ENCODE measurements around the gene DCAF15.

The DCAF15 gene

DNA sequence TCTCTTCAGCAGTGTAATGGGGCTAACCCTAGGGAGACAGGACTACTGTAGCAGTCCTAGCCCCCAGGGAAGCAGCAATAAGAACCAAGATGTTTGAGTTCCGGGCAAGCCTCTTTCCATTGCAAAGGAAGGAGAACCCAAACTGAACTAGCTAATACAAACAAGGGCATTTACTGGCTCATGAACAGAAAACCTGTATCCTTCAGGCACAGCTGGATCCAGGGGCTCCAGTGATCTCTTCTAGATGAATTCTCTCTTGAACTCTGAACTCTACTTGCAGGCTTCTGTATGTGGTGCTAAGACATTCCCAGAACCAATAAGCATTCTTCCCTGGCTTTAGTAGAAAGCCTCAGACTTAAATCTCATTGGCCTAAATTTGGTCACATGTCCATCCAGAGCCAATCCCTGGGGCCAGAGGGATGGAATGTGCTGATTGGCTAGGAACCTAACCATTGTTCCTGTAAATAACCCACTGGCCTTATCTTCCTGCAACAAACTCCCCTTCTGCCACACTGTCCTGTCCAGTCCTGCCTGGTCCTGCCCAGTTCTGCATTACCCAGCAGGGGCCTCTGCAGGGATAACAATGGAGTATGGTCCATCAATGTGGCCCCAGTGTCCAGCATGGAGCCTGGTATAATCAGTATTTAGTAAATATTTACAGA lies 10.2 kb upstream of the DCAF15 start:
- ATAC-seq = no peak
- H3K27me3 Mint-ChIP-seq = peaks cover 9% of the 10 kb centered on the region
- H3K36me3 Mint-ChIP-seq = no peaks in the 10 kb centered on the region
- no peaks in the 10 kb centered on the region for H3K4me1 Mint-ChIP-seq
- no peak overlapping the region for H3K27ac Mint-ChIP-seq
- H3K4me3 Mint-ChIP-seq = no peak overlapping the region
- H3K9me3 Mint-ChIP-seq = no peaks in the 10 kb centered on the region

DNA sequence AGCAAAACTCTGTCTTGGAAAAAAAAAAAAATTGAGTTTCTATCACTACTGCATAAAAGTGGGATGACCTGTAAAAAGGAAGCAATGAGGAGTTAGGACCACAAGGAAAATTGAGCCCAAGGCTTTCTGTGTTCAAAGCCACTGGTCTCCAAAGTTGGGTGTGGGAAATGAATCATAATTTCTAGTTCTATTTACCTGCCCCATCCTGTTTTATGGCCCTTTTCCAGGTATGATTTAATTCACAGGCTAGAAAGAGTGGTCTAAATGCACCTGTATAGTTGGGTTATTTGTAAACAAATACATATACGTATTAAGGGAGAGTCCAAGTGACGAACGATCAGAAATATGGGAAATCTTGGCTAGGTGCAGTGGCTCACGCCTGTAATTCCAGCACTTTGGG lies 5.9 kb upstream of the DCAF15 start:
- Mint-ChIP-seq H3K27ac (no peak overlapping the region), H3K36me3 (no peaks in the 10 kb centered on the region), H3K4me3 (no peak overlapping the region), H3K9me3 (no peaks in the 10 kb centered on the region), H3K27me3 (no peaks in the 10 kb centered on the region), H3K4me1 (peaks cover under 1% of the 10 kb centered on the region)
- ATAC-seq = no peak

DNA sequence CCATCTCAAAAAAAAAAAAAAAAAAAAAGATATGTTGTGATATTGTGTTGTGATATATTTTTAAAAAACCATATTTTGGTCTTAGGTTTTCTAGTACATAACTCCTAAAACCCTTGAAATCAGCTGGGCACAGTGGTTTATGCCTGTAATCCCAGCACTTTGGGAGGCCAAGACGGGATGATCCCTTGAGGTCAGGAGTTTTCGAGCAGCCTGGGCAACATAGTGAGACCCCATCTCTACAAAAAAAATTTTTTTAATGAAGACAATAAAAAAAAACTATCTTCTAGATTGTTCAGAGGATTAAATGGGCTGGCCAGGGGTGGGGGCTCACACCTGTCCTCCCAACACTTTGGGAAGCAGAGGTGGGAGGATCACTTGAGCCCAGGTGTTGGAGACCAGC lies 1.3 kb upstream of the DCAF15 start:
- H3K27me3 Mint-ChIP-seq = no peaks in the 10 kb centered on the region
- ATAC-seq = no peak
- no peak overlapping the region for H3K4me3 Mint-ChIP-seq
- no peak overlapping the region for H3K27ac Mint-ChIP-seq
- peaks cover 23% of the 10 kb centered on the region for H3K4me1 Mint-ChIP-seq
- H3K36me3 Mint-ChIP-seq = no peaks in the 10 kb centered on the region
- H3K9me3 Mint-ChIP-seq = no peaks in the 10 kb centered on the region

DNA sequence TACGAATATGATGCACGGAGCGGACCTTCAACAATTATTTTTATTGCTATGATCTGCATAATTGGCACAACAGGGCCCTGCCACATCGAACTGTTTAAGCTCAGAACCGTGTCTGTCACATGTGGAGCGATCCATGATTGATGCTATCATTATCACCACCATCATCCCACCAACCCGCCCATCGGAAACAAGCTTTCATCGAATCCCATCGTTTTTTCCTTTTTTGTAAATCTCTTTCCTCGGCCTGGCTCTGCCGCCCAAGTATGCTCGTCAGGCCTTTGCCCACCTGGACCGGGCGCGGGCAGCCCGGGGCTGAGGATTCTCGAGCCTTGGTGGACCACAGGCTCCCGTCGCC lies 533 bp upstream of the DCAF15 start:
- peaks cover 6% of the 10 kb centered on the region for H3K36me3 Mint-ChIP-seq
- peak overlapping the region; percentile 95 for H3K27ac Mint-ChIP-seq
- peak; percentile 1 for ATAC-seq
- H3K4me3 Mint-ChIP-seq = peak overlapping the region; percentile 99
- no peaks in the 10 kb centered on the region for H3K9me3 Mint-ChIP-seq
- H3K27me3 Mint-ChIP-seq = no peaks in the 10 kb centered on the region
- peaks cover 23% of the 10 kb centered on the region for H3K4me1 Mint-ChIP-seq

DNA sequence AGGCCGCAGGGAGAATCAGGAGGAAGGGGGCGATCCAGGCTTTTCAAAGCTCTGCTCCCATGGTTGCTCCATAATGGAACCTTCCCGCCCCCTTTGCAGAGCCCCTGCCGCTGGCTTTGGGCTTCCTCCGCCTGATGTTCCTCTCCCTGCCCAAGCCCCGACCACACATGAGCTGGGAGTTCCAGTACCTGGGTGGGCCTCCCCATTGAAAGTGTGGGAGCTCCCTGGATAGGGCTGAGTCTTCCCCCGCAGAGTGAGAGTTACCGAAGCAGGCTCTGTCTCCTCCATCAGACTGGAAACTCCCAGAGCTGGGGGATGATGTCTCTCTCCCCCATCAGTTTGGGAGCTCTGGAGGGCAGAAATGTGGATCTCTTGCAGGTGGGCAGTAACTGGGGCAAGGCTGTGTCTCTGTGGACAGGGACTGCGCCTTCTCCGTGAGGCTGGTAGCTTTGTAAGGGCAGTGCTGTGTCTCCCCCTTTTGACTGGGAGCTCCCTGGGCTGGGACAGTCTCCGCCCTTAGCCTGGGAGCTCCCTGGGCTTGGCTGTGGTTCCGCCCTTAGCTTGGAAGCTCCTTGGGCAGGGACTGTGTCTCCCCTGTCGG lies 722 bp downstream of the DCAF15 start:
- Mint-ChIP-seq H3K9me3 (no peaks in the 10 kb centered on the region), H3K27me3 (no peaks in the 10 kb centered on the region), H3K4me1 (peaks cover 23% of the 10 kb centered on the region), H3K27ac (peak overlapping the region; percentile 95), H3K36me3 (peaks cover 12% of the 10 kb centered on the region), H3K4me3 (peak overlapping the region; percentile 99)
- ATAC-seq = no peak

DNA sequence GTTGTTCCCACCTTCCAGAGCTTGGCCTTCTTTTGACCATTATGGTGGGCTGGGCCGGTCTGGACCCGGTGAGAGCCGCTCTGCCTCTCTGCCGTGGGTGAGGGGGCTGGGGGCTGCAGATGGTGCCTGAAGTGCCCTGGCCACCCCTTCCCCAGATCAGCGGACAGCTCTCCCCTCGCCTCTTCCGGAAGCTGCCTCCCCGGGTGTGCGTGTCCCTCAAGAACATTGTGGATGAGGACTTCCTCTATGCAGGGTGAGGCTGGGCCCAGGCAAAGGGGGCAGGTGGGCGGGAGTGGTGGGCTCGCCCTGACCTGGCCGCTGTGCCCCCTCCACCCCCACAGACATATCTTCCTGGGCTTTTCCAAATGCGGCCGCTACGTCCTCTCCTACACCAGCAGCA lies 1.9 kb downstream of the DCAF15 start:
- Mint-ChIP-seq H3K9me3 (no peaks in the 10 kb centered on the region), H3K36me3 (peaks cover 16% of the 10 kb centered on the region), H3K27ac (no peak overlapping the region)

DNA sequence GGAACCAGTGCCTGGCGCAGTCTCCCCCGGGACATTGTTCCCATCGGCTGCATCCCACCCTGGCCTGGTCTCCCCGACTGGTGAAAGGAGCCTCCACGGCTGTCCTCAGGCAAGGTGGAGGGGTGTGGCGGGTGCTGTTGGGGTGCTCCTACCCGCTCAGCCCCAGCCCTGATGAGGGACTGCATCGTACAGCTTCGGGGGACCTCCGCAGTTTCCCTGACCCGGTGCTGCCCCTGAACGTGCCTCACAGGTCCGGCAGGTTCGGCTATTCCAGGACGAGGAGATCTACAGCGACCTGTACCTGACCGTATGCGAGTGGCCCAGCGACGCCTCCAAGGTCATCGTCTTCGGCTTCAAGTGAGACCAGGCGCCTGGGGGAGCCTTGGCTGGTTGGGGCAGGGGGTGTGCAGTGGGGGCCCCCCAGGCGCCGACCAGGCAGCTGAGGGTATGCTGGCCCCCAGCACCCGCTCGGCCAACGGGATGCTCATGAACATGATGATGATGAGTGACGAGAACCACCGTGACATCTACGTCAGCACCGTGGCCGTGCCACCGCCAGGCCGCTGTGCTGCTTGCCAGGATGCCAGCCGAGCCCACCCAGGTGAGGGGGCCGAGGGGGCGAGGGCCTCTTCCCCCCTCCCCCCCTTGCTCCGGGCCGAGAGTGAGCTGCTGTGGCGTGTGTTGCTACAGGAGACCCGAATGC lies 3.5 kb downstream of the DCAF15 start:
- peaks cover 27% of the 10 kb centered on the region for H3K36me3 Mint-ChIP-seq
- H3K9me3 Mint-ChIP-seq = no peaks in the 10 kb centered on the region
- no peaks in the 10 kb centered on the region for H3K27me3 Mint-ChIP-seq
- peaks cover 23% of the 10 kb centered on the region for H3K4me1 Mint-ChIP-seq
- no peak overlapping the region for H3K27ac Mint-ChIP-seq
- no peak for ATAC-seq
- no peak overlapping the region for H3K4me3 Mint-ChIP-seq

More for the DNA sequence above, 1.9 kb downstream of the DCAF15 start:
- no peaks in the 10 kb centered on the region for H3K27me3 Mint-ChIP-seq
- no peak for ATAC-seq
- H3K4me1 Mint-ChIP-seq = peaks cover 23% of the 10 kb centered on the region
- H3K4me3 Mint-ChIP-seq = peak overlapping the region; percentile 99

DNA sequence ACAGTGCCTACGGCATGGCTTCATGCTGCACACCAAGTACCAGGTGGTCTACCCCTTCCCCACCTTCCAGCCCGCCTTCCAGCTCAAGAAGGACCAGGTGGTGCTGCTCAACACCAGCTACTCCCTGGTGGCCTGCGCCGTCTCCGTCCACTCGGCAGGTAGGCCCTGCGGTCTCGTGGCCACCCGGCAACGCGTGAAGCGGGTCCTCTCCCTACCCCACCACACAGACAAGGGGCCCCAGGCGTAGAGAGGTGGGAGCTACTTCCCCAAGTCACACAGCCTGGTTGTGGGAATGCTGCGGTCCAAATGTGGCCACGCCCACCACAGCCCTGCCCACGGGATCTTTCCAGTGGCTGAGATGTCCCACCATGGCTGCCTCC lies 4.0 kb downstream of the DCAF15 start:
- Mint-ChIP-seq H3K9me3 (no peaks in the 10 kb centered on the region), H3K36me3 (peaks cover 31% of the 10 kb centered on the region), H3K27ac (no peak overlapping the region), H3K4me1 (peaks cover 23% of the 10 kb centered on the region), H3K4me3 (no peak overlapping the region), H3K27me3 (no peaks in the 10 kb centered on the region)
- no peak for ATAC-seq

DNA sequence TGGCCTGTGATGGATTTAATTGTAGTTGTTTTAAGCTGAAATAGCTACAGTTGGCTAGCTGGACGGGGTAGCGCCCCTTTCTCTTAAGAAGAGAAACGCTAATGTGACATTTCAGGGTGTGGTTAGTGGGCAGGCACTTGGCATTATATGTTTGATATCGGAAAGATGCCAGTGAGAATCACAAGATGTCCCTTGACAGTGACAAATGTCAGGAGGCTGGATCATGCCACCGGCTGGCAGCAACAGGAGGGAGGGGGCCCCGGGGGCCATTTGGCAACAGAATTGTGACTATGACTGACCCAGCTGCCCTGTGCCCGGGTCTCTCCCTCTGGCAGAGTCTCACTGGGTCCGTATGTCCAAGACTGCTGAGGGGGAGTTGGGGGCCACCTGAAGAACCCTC lies 4.7 kb downstream of the DCAF15 start:
- no peak overlapping the region for H3K27ac Mint-ChIP-seq
- no peaks in the 10 kb centered on the region for H3K27me3 Mint-ChIP-seq
- peaks cover 16% of the 10 kb centered on the region for H3K4me1 Mint-ChIP-seq
- no peaks in the 10 kb centered on the region for H3K9me3 Mint-ChIP-seq
- no peak for ATAC-seq
- H3K4me3 Mint-ChIP-seq = no peak overlapping the region
- H3K36me3 Mint-ChIP-seq = peaks cover 35% of the 10 kb centered on the region

DNA sequence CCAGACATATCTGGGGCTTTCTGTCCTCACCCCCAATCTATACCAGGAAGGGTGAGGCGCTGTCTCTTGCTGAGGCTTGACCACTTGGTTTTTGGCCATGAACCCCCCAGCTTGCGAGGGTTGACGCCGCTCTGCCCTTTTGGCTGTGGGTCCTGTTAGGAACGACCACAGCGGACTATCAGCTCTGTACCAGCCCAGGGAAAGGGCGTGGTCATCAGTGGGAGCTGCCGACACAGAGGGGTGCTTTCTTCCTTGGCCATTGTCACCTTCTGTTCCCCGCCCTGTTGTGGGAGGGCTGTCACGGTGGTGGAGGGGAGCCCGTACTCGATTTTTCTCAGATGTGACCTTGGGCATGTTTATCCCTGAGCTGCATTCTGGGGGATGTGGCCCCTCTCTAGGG lies 5.7 kb downstream of the DCAF15 start:
- no peaks in the 10 kb centered on the region for H3K9me3 Mint-ChIP-seq
- H3K27me3 Mint-ChIP-seq = no peaks in the 10 kb centered on the region
- peaks cover 15% of the 10 kb centered on the region for H3K4me1 Mint-ChIP-seq
- no peak overlapping the region for H3K27ac Mint-ChIP-seq
- no peak overlapping the region for H3K4me3 Mint-ChIP-seq
- no peak for ATAC-seq
- H3K36me3 Mint-ChIP-seq = peaks cover 35% of the 10 kb centered on the region

DNA sequence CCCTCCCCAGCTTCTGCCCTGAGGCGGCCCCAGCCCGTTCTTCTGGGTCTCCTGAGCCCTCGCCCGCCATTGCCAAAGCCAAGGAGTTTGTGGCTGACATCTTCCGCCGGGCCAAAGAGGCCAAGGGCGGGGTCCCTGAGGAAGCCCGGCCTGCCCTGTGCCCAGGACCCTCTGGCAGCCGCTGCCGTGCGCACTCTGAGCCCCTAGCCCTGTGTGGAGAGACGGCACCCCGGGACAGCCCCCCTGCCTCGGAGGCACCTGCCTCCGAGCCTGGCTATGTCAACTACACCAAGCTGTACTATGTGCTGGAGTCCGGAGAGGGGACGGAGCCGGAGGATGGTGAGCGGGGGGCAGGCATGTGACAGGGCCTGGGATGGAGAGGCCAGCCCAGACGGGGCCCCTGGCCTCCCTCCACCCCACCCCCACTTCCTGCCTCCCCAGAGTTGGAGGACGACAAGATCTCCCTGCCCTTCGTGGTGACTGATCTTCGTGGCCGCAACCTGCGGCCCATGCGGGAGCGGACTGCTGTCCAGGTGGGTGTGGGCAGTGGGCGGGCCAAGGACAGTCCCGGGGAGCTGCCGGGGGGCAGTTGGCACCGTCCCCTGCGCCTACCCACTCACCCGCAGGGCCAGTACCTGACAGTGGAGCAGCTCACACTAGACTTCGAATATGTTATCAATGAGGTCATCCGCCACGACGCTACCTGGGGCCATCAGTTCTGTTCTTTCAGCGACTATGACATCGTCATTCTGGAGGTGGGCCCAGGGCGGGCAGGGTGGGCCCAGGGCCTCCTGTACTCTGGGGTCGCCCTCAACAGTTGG lies 7.0 kb downstream of the DCAF15 start:
- Mint-ChIP-seq H3K27ac (no peak overlapping the region), H3K4me1 (peaks cover 3% of the 10 kb centered on the region), H3K9me3 (no peaks in the 10 kb centered on the region), H3K4me3 (no peak overlapping the region), H3K36me3 (peaks cover 35% of the 10 kb centered on the region), H3K27me3 (no peaks in the 10 kb centered on the region)
- no peak for ATAC-seq

DNA sequence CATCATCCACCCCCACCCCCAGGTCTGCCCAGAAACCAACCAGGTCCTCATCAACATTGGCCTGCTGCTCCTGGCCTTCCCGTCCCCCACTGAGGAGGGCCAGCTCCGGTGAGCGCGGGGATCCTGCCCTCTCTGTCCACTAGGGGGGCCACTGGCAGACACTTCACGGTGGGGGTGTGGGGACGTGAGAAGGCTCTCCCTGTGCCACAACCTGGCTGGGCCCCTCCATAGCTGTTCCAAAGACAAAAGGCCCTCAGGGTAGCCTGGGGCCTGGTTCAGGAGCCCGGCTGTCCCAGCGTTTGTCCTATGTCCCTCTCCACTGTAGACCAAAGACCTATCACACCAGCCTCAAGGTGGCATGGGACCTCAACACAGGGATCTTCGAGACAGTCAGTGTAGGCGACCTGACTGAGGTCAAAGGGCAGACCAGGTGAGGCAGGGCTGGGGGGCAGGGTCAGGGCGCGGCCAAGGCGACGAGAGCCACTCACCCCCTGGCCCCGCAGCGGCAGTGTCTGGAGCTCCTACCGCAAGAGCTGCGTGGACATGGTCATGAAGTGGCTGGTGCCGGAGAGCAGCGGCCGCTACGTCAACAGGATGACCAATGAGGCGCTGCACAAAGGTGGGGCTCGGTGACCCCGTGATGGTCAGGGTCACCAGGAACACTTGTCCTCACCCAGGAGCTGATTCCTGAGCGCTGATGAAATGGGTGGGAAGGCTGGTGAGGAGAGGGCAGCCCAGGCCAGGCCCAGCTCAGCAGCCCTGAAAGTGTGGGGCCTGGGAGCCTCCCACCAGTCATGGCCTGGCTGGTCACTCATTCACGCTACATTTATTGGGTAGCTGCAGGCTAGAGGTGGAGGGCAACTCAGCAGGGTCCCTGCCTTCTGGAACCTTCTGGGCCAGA lies 7.9 kb downstream of the DCAF15 start:
- ATAC-seq = peak; percentile 46
- Mint-ChIP-seq H3K4me3 (no peak overlapping the region), H3K27me3 (no peaks in the 10 kb centered on the region), H3K27ac (no peak overlapping the region), H3K9me3 (no peaks in the 10 kb centered on the region), H3K36me3 (peaks cover 41% of the 10 kb centered on the region), H3K4me1 (no peaks in the 10 kb centered on the region)

DNA sequence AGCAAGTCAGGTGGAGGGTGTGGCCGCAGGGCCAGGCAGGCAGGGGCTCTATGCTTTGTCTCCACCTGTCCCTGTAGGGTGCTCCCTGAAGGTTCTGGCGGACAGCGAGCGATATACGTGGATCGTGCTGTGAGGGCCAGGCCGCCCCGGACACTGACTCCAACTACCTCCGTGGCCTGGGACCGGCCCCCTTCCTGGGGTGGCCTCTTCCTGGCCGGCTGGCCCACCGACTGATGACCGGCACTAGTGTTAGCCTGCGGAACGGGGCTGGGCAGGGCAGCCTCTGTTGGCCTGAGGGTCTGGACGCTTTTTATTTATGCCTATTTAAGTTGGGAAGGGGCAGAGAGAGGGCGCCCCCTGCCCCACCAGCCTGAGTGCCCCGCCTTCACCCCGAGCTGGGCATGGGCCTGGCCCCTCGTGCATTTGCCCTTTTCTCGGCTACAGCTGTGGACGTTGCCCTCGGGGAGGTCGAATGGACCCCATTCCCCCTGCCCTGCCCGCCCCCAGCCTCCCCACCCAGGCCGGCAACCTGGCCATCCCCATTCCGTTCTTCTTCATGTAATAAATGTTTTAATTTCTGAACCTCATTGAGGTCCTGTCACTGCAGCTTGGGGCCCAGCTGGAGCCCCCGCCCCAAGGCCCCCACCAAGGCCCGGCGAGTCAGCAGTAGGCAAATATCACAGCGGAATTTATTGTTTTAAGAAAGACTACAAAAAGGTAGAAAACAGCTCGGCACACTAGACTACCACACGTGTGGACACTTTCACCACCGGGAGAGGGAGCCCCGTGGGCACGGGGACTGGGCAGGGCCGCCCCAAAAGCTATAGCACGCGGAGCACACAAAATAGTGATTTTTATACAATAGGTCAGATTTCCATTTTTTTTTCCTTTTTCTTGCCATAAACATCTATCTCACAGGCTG lies 8.8 kb downstream of the DCAF15 start:
- no peak for ATAC-seq
- no peak overlapping the region for H3K27ac Mint-ChIP-seq

More for the DNA sequence above, 8.8 kb downstream of the DCAF15 start:
- H3K4me1 Mint-ChIP-seq = no peaks in the 10 kb centered on the region
- H3K27me3 Mint-ChIP-seq = no peaks in the 10 kb centered on the region
- H3K4me3 Mint-ChIP-seq = no peak overlapping the region
- H3K36me3 Mint-ChIP-seq = peaks cover 42% of the 10 kb centered on the region
- no peaks in the 10 kb centered on the region for H3K9me3 Mint-ChIP-seq
